CD8-positive, alpha-beta memory T cell (primary cell): Measurements from ENCODE around the gene RBMS3. TPM values are rescaled to one million over a fixed set of nuclear protein-coding genes. Genes with fewer than 3 reads are reported as not detected.

ENCODE experiments used
- CTCF ChIA-PET: fragments of 350-600 bp; sonication (Branson Sonifier 250); formaldehyde crosslinking; loops from one replicate; lab custom pipeline; 2021; ENCODE audit warnings: antibody characterized with exemption; lab: Charles Lee
- POLR2A ChIA-PET: fragments of 350-600 bp; sonication (Branson Sonifier 250); formaldehyde crosslinking; loops from one replicate; lab custom pipeline; 2021; ENCODE audit warnings: antibody characterized with exemption; lab: Charles Lee
- DNase-seq, 5 donors: peaks; one replicate each; pipeline versions ENCODE4 v3.0.0 to v3.0.0-alpha.2; 2020 to 2022; ENCODE audit warnings: mixed read lengths in 1 of 5
- H3K27ac ChIP-seq: one replicate; pipeline ENCODE4 v1.7.0; 2013; ENCODE audit warnings: low read depth, mild to moderate bottlenecking, low read length, moderate library complexity
- H3K27me3 ChIP-seq: 2 replicates; pipeline ENCODE4 v1.7.0; 2013; ENCODE audit warnings: low read length, mild to moderate bottlenecking; ENCODE audit not compliant: insufficient read depth, poor library complexity, severe bottlenecking
- H3K36me3 ChIP-seq: 2 replicates; pipeline ENCODE4 v1.7.0; 2013; ENCODE audit warnings: mild to moderate bottlenecking, low read length, moderate library complexity; ENCODE audit not compliant: insufficient read depth
- H3K4me1 ChIP-seq: 2 replicates; pipeline ENCODE4 v1.7.0; 2013; ENCODE audit warnings: mild to moderate bottlenecking, low read length, moderate library complexity; ENCODE audit not compliant: insufficient read depth
- H3K4me3 ChIP-seq: 2 replicates; pipeline ENCODE4 v1.7.0; 2013; ENCODE audit warnings: mild to moderate bottlenecking, low read length
- H3K9me3 ChIP-seq: 2 replicates; pipeline ENCODE4 v1.7.0; 2013; ENCODE audit warnings: mild to moderate bottlenecking, low read length
- H3K27ac Mint-ChIP-seq, 8 donors: one replicate each; pipeline ENCODE4 v1.8.0; 2020 to 2021; ENCODE audit warnings: mixed read lengths in 8 of 8, mild to moderate bottlenecking in 6 of 8, inconsistent platforms in 3 of 8, moderate library complexity in 3 of 8
- H3K27me3 Mint-ChIP-seq, 2 donors: one replicate each; pipeline ENCODE4 v1.8.0; 2020 to 2021; ENCODE audit warnings: mixed read lengths in 2 of 2, mild to moderate bottlenecking in 1 of 2, moderate library complexity in 1 of 2
- H3K36me3 Mint-ChIP-seq, 3 donors: one replicate each; pipeline ENCODE4 v1.8.0; 2020 to 2021; ENCODE audit warnings: mixed read lengths in 3 of 3, inconsistent platforms in 1 of 3, mild to moderate bottlenecking in 1 of 3
- H3K4me1 Mint-ChIP-seq, 3 donors: one replicate each; pipeline ENCODE4 v1.8.0; 2020 to 2021; ENCODE audit warnings: mixed read lengths in 3 of 3, inconsistent platforms in 1 of 3, mild to moderate bottlenecking in 1 of 3
- H3K4me3 Mint-ChIP-seq, 7 donors: one replicate each; pipeline ENCODE4 v1.8.0; 2020 to 2021; ENCODE audit warnings: mixed read lengths in 7 of 7, mild to moderate bottlenecking in 6 of 7, moderate library complexity in 4 of 7, inconsistent platforms in 2 of 7
- H3K9me3 Mint-ChIP-seq, 5 donors: one replicate each; pipeline ENCODE4 v1.8.0; 2020 to 2022; ENCODE audit warnings: mixed read lengths in 5 of 5, mild to moderate bottlenecking in 3 of 5, moderate library complexity in 2 of 5, inconsistent platforms in 1 of 5
- polyA plus RNA-seq: library from polyadenylated mRNA; unstranded; fragments of 300-500 nt; fragmentation: Illumina TruSeq; gene quantifications from one replicate; pipeline ENCODE4 v1.2.3, GENCODE V29; 2021
- total RNA-seq, 2 experiments: library from RNA; stranded (reverse); gene quantifications; one replicate each; pipeline ENCODE4 v1.2.3, GENCODE V29; 2021

RBMS3 gene
- total and polyA plus RNA-seq, 3 experiments from 2014 or later, result 0.21 to 0.33 (median 0.22) TPM

DNA sequence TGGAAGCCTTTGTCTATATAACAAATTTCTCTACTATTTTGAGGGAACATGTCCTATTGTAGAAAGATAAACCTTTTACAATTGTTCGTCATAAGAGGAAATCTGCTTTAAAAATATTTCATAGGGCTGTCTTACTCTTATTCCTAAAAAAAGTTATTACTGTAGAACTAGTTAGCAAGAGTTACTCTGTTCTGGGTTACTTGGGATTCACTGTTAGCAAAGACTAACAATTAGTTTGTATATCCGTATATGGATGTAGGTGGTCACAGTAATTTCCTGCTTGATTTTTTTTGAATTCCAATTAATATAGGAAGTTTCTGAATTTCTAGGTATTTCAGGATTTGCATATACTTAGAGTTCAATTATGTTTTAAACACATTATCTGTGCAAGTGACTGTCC is 413.5 kb downstream of the RBMS3 start:
- no peak for DNase-seq
- Mint-ChIP-seq H3K4me1 (no peaks in the 10 kb centered on the region), H3K9me3 (peaks cover 0 to 3% (median 0%) of the 10 kb centered on the region in 5 donors), H3K27ac (no peak overlapping the region), H3K36me3 (no peaks in the 10 kb centered on the region), H3K4me3 (no peak overlapping the region), H3K27me3 (peaks cover 0 to 2% of the 10 kb centered on the region in 2 donors)
- ChIA-PET CTCF (no interaction called here), POLR2A (no interaction called here)
- no peak overlapping the region for H3K4me3 ChIP-seq
- H3K27me3 ChIP-seq, result no peaks in the 10 kb centered on the region
- no peak overlapping the region for H3K27ac ChIP-seq
- H3K9me3 ChIP-seq, result no peaks in the 10 kb centered on the region
- H3K4me1 ChIP-seq, result no peaks in the 10 kb centered on the region
- H3K36me3 ChIP-seq, result no peaks in the 10 kb centered on the region

DNA sequence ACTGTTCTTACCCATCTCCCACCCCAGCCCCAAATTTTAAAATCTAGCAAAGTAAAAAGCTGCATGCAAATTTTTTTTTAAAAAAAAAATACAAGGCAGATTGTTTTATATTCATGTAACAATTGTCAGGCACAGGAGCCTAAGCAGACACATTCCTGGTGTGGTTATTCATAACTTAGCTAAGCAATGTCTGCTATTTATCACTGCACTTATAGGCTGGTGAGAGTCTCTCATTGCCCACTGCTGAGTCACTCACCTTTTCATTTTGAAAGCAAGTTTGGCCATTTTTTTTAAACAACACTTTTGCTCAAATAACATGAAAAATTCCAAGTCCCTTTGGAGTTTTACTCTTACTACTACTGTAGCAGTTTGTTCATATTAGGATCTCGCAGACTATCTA is 413.9 kb downstream of the RBMS3 start:
- no peak overlapping the region for H3K27ac ChIP-seq
- no peaks in the 10 kb centered on the region for H3K36me3 ChIP-seq
- no peak overlapping the region for H3K4me3 Mint-ChIP-seq
- CTCF ChIA-PET, result no interaction called here
- H3K27me3 Mint-ChIP-seq, result peaks cover 0 to 2% of the 10 kb centered on the region in 2 donors
- no peaks in the 10 kb centered on the region for H3K27me3 ChIP-seq
- H3K4me1 ChIP-seq, result no peaks in the 10 kb centered on the region
- H3K9me3 ChIP-seq, result no peaks in the 10 kb centered on the region
- no peaks in the 10 kb centered on the region for H3K4me1 Mint-ChIP-seq
- no peaks in the 10 kb centered on the region for H3K36me3 Mint-ChIP-seq
- no peak overlapping the region for H3K27ac Mint-ChIP-seq
- H3K9me3 Mint-ChIP-seq, result peaks cover 0 to 3% (median under 1%) of the 10 kb centered on the region in 5 donors
- no peak for DNase-seq
- H3K4me3 ChIP-seq, result no peak overlapping the region
- POLR2A ChIA-PET, result no interaction called here

DNA sequence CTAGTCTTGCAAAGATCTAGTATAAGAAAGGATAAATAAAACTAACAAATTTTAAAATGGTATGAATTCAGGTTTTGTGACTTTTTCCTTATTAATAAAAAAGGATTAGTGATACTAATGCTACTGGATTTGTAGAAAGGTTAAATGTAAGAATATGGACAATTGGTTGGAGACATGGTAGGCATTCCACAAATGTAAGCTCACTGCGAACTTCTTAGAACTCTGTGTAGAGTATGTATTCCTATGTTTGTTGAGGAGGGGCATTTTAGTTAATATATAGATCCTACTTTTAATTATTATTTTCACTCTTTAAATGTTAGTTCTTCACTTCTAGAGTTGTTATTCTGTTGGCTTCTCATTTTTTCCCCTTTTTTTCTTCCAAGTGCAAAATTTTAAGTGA is 414.3 kb downstream of the RBMS3 start:
- no peak overlapping the region for H3K4me3 Mint-ChIP-seq
- Histone ChIP-seq H3K4me3 (no peak overlapping the region), H3K27ac (no peak overlapping the region), H3K4me1 (no peaks in the 10 kb centered on the region), H3K9me3 (no peaks in the 10 kb centered on the region), H3K36me3 (no peaks in the 10 kb centered on the region), H3K27me3 (no peaks in the 10 kb centered on the region)
- POLR2A ChIA-PET, result no interaction called here
- CTCF ChIA-PET, result no interaction called here
- H3K9me3 Mint-ChIP-seq, result peaks cover 0 to 6% (median 3%) of the 10 kb centered on the region in 5 donors
- no peaks in the 10 kb centered on the region for H3K4me1 Mint-ChIP-seq
- no peak overlapping the region for H3K27ac Mint-ChIP-seq
- no peaks in the 10 kb centered on the region for H3K36me3 Mint-ChIP-seq
- no peak for DNase-seq
- H3K27me3 Mint-ChIP-seq, result no peaks in the 10 kb centered on the region

DNA sequence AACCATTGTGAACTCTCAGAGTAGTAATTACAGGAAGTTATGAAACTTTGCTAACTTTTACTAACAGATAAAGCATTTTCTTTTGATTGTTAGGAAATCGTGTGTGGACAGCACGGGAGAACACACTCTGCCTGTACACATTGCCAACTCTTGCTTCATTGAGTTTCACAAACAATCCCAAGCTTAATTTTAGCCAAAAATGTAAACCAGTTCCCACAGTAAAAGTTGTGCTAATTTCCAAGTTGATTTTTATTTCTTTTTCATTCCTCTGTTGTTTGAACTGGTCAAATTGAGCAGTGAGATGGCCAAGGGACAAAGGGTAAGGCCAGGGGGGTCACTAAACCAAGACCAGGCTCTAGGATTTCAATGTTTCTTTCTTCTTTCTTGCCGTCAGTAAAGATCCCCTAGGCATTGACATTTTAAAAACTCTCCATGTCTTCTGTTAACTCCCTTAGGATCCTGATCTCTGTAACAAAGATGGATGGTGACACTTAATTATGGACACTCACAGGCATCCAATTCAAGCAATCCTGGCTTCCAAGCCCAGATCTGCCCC is 414.9 kb downstream of the RBMS3 start:
- DNase-seq, result no peak
- Mint-ChIP-seq H3K36me3 (no peaks in the 10 kb centered on the region), H3K9me3 (peaks cover 0 to 10% (median 8%) of the 10 kb centered on the region in 5 donors), H3K27ac (no peak overlapping the region), H3K4me3 (no peak overlapping the region), H3K4me1 (no peaks in the 10 kb centered on the region), H3K27me3 (no peaks in the 10 kb centered on the region)
- Histone ChIP-seq H3K4me1 (no peaks in the 10 kb centered on the region), H3K9me3 (no peaks in the 10 kb centered on the region), H3K36me3 (no peaks in the 10 kb centered on the region), H3K4me3 (no peak overlapping the region), H3K27me3 (no peaks in the 10 kb centered on the region), H3K27ac (no peak overlapping the region)
- CTCF ChIA-PET, result no interaction called here
- POLR2A ChIA-PET, result no interaction called here

- POLR2A ChIA-PET, result no interaction called here
- CTCF ChIA-PET, result no interaction called here
Observed at GRCh38 chr3:29696311-29696710, 415.4 kb downstream of the RBMS3 start.

GRCh38 chr3:29697989-29698388 is 417.1 kb downstream of the RBMS3 start:
- DNase-seq, result no peak
- Mint-ChIP-seq H3K9me3 (peaks cover 0 to 11% (median 7%) of the 10 kb centered on the region in 5 donors), H3K36me3 (no peaks in the 10 kb centered on the region), H3K27me3 (no peaks in the 10 kb centered on the region), H3K27ac (no peak overlapping the region), H3K4me1 (no peaks in the 10 kb centered on the region), H3K4me3 (no peak overlapping the region)
- POLR2A ChIA-PET, result no interaction called here
- H3K27me3 ChIP-seq, result no peaks in the 10 kb centered on the region
- no peaks in the 10 kb centered on the region for H3K36me3 ChIP-seq
- H3K4me1 ChIP-seq, result no peaks in the 10 kb centered on the region
- CTCF ChIA-PET, result no interaction called here
- H3K27ac ChIP-seq, result no peak overlapping the region
- H3K9me3 ChIP-seq, result no peaks in the 10 kb centered on the region
- H3K4me3 ChIP-seq, result no peak overlapping the region

More at GRCh38 chr3:29696311-29696710, 415.4 kb downstream of the RBMS3 start:
- Mint-ChIP-seq H3K27me3 (no peaks in the 10 kb centered on the region), H3K27ac (no peak overlapping the region), H3K4me1 (no peaks in the 10 kb centered on the region), H3K36me3 (no peaks in the 10 kb centered on the region), H3K4me3 (no peak overlapping the region), H3K9me3 (peaks cover 0 to 11% (median 9%) of the 10 kb centered on the region in 5 donors)
- no peaks in the 10 kb centered on the region for H3K9me3 ChIP-seq
- no peak for DNase-seq
- no peaks in the 10 kb centered on the region for H3K27me3 ChIP-seq
- no peak overlapping the region for H3K4me3 ChIP-seq
- no peaks in the 10 kb centered on the region for H3K36me3 ChIP-seq
- H3K27ac ChIP-seq, result no peak overlapping the region
- no peaks in the 10 kb centered on the region for H3K4me1 ChIP-seq

GRCh38 chr3:29700256-29700655 is 419.4 kb downstream of the RBMS3 start:
- no peak overlapping the region for H3K4me3 Mint-ChIP-seq
- ChIA-PET CTCF (no interaction called here), POLR2A (no interaction called here)

GRCh38 chr3:29701326-29701983 is 420.6 kb downstream of the RBMS3 start:
- no peak for DNase-seq
- Histone ChIP-seq H3K4me1 (no peaks in the 10 kb centered on the region), H3K4me3 (no peak overlapping the region), H3K36me3 (no peaks in the 10 kb centered on the region), H3K27ac (no peak overlapping the region), H3K27me3 (no peaks in the 10 kb centered on the region), H3K9me3 (no peaks in the 10 kb centered on the region)
- H3K27ac Mint-ChIP-seq, result no peak overlapping the region
- no peaks in the 10 kb centered on the region for H3K4me1 Mint-ChIP-seq
- no peaks in the 10 kb centered on the region for H3K36me3 Mint-ChIP-seq
- no peak overlapping the region for H3K4me3 Mint-ChIP-seq
- POLR2A ChIA-PET, result no interaction called here
- no peaks in the 10 kb centered on the region for H3K27me3 Mint-ChIP-seq
- CTCF ChIA-PET, result no interaction called here
- H3K9me3 Mint-ChIP-seq, result peaks cover 0 to 14% (median 7%) of the 10 kb centered on the region in 5 donors

More at GRCh38 chr3:29700256-29700655, 419.4 kb downstream of the RBMS3 start:
- Mint-ChIP-seq H3K27me3 (no peaks in the 10 kb centered on the region), H3K9me3 (peaks cover 0 to 14% (median 7%) of the 10 kb centered on the region in 5 donors), H3K27ac (no peak overlapping the region), H3K36me3 (no peaks in the 10 kb centered on the region), H3K4me1 (no peaks in the 10 kb centered on the region)
- no peak for DNase-seq
- H3K27me3 ChIP-seq, result no peaks in the 10 kb centered on the region
- H3K27ac ChIP-seq, result no peak overlapping the region
- no peaks in the 10 kb centered on the region for H3K9me3 ChIP-seq
- H3K36me3 ChIP-seq, result no peaks in the 10 kb centered on the region
- H3K4me3 ChIP-seq, result no peak overlapping the region
- H3K4me1 ChIP-seq, result no peaks in the 10 kb centered on the region
